GM12872 (cell line): ENCODE measurements around the gene RAB3C.

ENCODE experiments used
- TF ChIP-seq, protein P1 (sequence below): IDR thresholded peaks from 3 replicates; pipeline ENCODE4 v1.5.1; 2011; ENCODE audit warnings: low read depth, mild to moderate bottlenecking, low read length, moderate library complexity; ENCODE audit not compliant: insufficient read depth

Gene RAB3C

GRCh38 chr5:58599217-58599616 lies 16.3 kb downstream of the RAB3C start:
- TF ChIP-seq, protein P1, sequence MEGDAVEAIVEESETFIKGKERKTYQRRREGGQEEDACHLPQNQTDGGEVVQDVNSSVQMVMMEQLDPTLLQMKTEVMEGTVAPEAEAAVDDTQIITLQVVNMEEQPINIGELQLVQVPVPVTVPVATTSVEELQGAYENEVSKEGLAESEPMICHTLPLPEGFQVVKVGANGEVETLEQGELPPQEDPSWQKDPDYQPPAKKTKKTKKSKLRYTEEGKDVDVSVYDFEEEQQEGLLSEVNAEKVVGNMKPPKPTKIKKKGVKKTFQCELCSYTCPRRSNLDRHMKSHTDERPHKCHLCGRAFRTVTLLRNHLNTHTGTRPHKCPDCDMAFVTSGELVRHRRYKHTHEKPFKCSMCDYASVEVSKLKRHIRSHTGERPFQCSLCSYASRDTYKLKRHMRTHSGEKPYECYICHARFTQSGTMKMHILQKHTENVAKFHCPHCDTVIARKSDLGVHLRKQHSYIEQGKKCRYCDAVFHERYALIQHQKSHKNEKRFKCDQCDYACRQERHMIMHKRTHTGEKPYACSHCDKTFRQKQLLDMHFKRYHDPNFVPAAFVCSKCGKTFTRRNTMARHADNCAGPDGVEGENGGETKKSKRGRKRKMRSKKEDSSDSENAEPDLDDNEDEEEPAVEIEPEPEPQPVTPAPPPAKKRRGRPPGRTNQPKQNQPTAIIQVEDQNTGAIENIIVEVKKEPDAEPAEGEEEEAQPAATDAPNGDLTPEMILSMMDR = no peak

DNA sequence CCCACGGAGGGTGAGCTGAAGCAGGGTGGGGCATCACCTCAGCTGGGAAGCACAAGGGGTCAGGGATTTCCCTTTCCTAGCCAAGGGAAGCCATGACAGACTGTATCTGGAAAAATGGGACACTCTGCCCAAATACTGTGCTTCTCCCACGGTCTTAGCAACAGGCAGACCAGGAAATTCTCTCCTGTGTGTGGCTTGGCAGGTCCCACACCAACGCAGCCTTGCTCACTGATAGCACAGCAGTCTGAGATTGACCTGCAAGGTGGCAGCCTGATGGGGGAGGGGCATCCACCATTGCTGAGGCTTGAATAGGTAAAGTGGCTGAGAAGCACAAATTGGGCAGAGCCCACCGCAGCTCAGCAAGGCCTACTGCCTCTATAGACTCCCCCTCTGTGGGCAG lies 23.2 kb downstream of the RAB3C start:
- TF ChIP-seq, protein P1 = no peak

DNA sequence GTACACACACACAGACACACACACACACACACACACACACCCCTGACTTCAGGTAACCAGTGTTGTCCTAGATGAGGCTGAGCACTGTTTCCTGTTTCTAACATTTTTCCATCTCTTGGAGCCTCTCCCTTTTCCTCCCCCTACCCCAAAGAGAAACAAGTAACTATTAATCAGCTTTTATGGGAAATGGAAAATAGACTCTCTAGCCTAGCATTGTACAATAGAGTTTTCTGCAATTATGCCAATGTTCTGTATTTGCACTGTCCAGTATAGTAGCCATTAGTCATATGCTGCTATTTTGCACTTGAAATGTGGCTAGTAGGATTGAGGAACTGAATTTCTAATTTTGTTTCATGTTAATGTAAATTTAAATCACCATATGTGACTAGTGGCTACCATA lies 33.1 kb downstream of the RAB3C start:
- TF ChIP-seq, protein P1 = no peak

- TF ChIP-seq, protein P1 = no peak
These were observed 34.4 kb downstream of the RAB3C start for GRCh38 chr5:58617241-58617640.

DNA sequence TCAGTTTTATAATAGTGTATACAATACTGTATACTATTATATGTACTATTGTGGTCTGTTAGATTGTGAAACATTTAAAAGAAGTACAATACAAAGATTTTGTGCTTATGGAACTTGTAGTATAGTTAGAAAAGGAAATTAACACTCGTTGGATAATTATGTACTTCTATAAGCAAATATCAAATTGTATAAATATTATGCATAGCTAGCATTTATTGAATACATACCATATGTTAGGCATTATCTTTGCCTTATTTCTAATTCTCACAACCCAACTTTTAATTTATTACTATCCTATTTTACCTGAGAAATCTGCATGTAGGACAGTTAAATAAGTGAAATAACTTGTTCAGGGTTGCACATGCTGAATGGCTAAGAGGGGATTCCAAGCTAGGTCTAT lies 37.5 kb downstream of the RAB3C start:
- TF ChIP-seq, protein P1 = no peak

- TF ChIP-seq, protein P1 = no peak
These were observed 40.3 kb downstream of the RAB3C start for GRCh38 chr5:58622936-58623871.

DNA sequence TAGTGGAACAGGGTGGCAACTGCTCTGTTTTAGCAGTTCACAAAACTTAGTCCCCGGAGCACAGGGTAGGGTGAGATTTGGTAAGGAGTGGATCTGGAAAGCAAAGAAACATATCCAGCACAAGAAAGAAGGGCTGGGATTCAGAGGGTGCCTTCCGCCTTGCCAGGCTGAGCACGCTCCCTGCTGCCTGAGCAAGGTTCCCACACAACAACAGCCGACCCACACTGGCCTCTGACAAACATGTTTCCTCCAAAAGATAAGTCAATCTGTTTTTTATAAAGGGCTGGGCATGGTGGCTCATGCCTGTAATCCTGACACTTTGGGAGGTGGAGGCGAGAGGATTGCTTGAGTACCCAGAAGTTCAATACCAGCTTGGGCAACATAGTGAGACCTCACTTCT lies 45.8 kb downstream of the RAB3C start:
- TF ChIP-seq, protein P1 = no peak
